A673 (cell line): ENCODE results near the gene NECTIN4. TPM values are rescaled to one million over a fixed set of nuclear protein-coding genes. Genes with fewer than 3 reads are reported as not detected.
"Not testable (repeated sequence)": the region's sequence is repeated elsewhere in the genome, so short reads cannot be mapped to it uniquely, and the experiment has no call there.

Source experiments
- BruUV-seq: library from RNA; stranded (reverse); fragments of 400-500 nt; replicated peaks from 2 replicates; lab custom pipeline; 2021; lab: Mats Ljungman, UMichigan
- CTCF ChIA-PET: fragments of 300-600 bp; sonication (Branson Sonifier 250); formaldehyde crosslinking; loops from one replicate; lab custom pipeline; 2022; ENCODE audit warnings: antibody characterized with exemption; lab: Charles Lee
- POLR2A ChIA-PET: fragments of 300-600 bp; sonication (Branson Sonifier 250); formaldehyde crosslinking; loops from one replicate; lab custom pipeline; 2022; ENCODE audit warnings: antibody characterized with exemption; ENCODE audit not compliant: low non-redundant PET; lab: Charles Lee
- DNase-seq: peaks from one replicate; pipeline ENCODE4 v3.0.0-alpha.2; 2015; ENCODE audit warnings: low spot score
- H3K27ac ChIP-seq: fragments of 200-600 bp; sonication (generic); 2 replicates; pipeline ENCODE4 v1.5.1; 2016; ENCODE audit warnings: mixed run types, low read depth, mild to moderate bottlenecking, mixed read lengths, antibody characterized with exemption, low read length; ENCODE audit not compliant: poor library complexity, severe bottlenecking
- H3K27me3 ChIP-seq: fragments of 200-600 bp; sonication (generic); replicated peaks from 2 replicates; pipeline ENCODE4 v1.6.1; 2017; ENCODE audit warnings: mixed run types, low read depth, mild to moderate bottlenecking, mixed read lengths, antibody characterized with exemption, low read length; ENCODE audit not compliant: insufficient read depth, poor library complexity
- H3K36me3 ChIP-seq: fragments of 200-600 bp; sonication (generic); 2 replicates; pipeline ENCODE4 v1.6.1; 2016; ENCODE audit warnings: mixed run types, mild to moderate bottlenecking, mixed read lengths, antibody characterized with exemption, low read length; ENCODE audit not compliant: insufficient read depth, poor library complexity, severe bottlenecking
- H3K4me1 ChIP-seq: fragments of 200-600 bp; sonication (generic); 2 replicates; pipeline ENCODE4 v1.6.1; 2017; ENCODE audit warnings: mixed run types, mild to moderate bottlenecking, mixed read lengths, antibody characterized with exemption, low read length; ENCODE audit not compliant: insufficient read depth, poor library complexity, severe bottlenecking
- H3K4me3 ChIP-seq: fragments of 200-600 bp; sonication (generic); 2 replicates; pipeline ENCODE4 v1.5.1; 2016; ENCODE audit warnings: low read depth, mixed run types, mild to moderate bottlenecking, mixed read lengths, low read length; ENCODE audit not compliant: poor library complexity, severe bottlenecking
- H3K9me3 ChIP-seq: fragments of 200-600 bp; sonication (generic); 2 replicates; pipeline ENCODE4 v1.6.1; 2016; ENCODE audit warnings: mixed run types, low read depth, mild to moderate bottlenecking, mixed read lengths, antibody characterized with exemption, low read length; ENCODE audit not compliant: poor library complexity, severe bottlenecking
- EZH2 ChIP-seq: fragments of 200-600 bp; sonication (generic); IDR thresholded peaks from 2 replicates; pipeline ENCODE4 v1.6.1; 2017; ENCODE audit warnings: borderline replicate concordance, low read depth, mild to moderate bottlenecking, mixed read lengths, antibody characterized with exemption, low read length; ENCODE audit not compliant: poor library complexity, severe bottlenecking
- intact Hi-C: fragments of 100-400 bp; cut with micrococcal nuclease; formaldehyde crosslinking; loops from one replicate; pipeline ENCODE4 v1.10.0; 2022; ENCODE audit not compliant: unreplicated experiment
- total RNA-seq: library from RNA; stranded (reverse); gene quantifications from 2 replicates; pipeline ENCODE4 v1.2.3, GENCODE V29; 2021
- TF ChIP-seq, protein P1 (sequence below): fragments of 300-800, 200-600 bp; sonication (generic); conservative IDR thresholded peaks from 2 replicates; pipeline ENCODE4 v1.5.1; 2017; ENCODE audit warnings: low read depth, mild to moderate bottlenecking, antibody characterized with exemption, low read length, moderate library complexity, mixed read lengths

NECTIN4 gene
- total RNA-seq, 1 experiment from 2014 or later = not detected

DNA sequence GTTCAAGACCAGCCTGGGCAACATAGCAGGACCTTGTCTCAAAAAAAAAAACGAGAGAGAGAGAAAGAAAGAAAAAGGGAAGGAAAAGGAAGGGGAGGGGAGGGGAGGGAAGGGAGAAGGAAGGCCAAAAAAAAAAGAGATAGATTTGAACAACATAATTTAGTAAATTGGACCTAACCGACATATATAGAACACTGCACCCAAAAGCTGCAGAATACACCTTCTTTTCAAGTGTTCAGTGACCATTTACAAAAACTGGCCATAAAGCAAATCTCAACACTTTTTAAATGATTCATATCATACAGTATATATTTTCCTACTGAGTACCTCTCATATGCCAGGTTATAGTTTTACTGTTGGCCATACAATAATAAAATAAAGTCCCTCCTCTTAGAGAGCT lies 57.5 kb downstream of the NECTIN4 start:
- Histone ChIP-seq H3K27ac (no peak overlapping the region), H3K27me3 (no peaks in the 10 kb centered on the region), H3K4me3 (no peak overlapping the region), H3K9me3 (no peaks in the 10 kb centered on the region), H3K36me3 (no peaks in the 10 kb centered on the region), H3K4me1 (no peaks in the 10 kb centered on the region)
- ChIA-PET POLR2A (no interaction called here), CTCF (no interaction called here)
- no peak for DNase-seq
- no peak for TF ChIP-seq EZH2
- TF ChIP-seq, protein P1, sequence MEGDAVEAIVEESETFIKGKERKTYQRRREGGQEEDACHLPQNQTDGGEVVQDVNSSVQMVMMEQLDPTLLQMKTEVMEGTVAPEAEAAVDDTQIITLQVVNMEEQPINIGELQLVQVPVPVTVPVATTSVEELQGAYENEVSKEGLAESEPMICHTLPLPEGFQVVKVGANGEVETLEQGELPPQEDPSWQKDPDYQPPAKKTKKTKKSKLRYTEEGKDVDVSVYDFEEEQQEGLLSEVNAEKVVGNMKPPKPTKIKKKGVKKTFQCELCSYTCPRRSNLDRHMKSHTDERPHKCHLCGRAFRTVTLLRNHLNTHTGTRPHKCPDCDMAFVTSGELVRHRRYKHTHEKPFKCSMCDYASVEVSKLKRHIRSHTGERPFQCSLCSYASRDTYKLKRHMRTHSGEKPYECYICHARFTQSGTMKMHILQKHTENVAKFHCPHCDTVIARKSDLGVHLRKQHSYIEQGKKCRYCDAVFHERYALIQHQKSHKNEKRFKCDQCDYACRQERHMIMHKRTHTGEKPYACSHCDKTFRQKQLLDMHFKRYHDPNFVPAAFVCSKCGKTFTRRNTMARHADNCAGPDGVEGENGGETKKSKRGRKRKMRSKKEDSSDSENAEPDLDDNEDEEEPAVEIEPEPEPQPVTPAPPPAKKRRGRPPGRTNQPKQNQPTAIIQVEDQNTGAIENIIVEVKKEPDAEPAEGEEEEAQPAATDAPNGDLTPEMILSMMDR = no peak
- intact Hi-C loops = no loop called here
- BruUV-seq = no TSS peak

DNA sequence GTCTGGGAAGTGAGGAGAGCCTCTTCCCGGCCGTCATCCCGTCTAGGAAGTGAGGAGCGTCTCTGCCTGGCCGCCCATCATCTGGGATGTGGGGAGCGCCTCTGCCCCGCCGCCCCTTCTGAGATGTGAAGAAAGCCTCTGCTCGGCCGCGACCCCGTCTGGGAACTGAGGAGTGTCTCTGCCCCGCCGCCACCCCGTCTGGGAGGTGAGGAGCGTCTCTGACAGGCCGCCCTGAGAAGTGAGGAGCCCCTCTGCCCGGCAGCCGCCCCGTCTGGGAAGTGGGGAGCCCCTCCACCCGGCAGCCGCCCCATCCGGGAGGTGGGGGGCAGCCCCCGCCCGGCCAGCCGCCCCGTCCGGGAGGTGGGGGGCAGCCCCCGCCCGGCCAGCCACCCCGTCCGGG lies 59.9 kb downstream of the NECTIN4 start:
- H3K27ac ChIP-seq, H3K9me3 ChIP-seq, BruUV-seq, DNase-seq, H3K27me3 ChIP-seq, POLR2A ChIA-PET, H3K4me1 ChIP-seq, H3K4me3 ChIP-seq, intact Hi-C loops, H3K36me3 ChIP-seq, CTCF ChIA-PET: not testable (repeated sequence)

DNA sequence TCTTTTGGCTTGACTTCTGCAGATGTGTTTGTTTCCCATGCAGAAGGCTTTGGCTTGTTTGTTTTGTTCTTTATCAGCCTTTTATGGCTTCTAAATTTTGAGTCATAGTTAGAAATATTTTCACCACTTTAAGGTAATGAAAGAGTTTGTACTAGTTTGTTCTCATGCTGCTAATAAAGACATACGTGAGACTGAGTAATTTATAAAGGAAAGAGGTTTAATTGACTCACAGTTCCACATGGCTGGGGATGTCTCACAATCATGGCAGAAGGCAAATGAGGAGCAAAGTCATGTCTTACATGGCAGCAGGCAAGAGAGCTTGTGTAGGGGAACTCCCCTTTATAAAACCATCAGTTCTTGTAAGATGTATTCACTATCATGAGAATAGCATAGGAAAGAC lies 62.4 kb downstream of the NECTIN4 start:
- H3K27ac ChIP-seq, H3K9me3 ChIP-seq, H3K4me3 ChIP-seq, H3K36me3 ChIP-seq, H3K4me1 ChIP-seq, DNase-seq, intact Hi-C loops, BruUV-seq, H3K27me3 ChIP-seq: not testable (repeated sequence)
- CTCF ChIA-PET = interaction anchor here (0.7 kb wide), 1 partner anchor 29 kb away, joined by 5 read pairs; no protein-coding TSS in a partner anchor
- POLR2A ChIA-PET = interaction anchor here (0.7 kb wide), 1 partner anchor 27 kb away, joined by 9 read pairs; no protein-coding TSS in a partner anchor

DNA sequence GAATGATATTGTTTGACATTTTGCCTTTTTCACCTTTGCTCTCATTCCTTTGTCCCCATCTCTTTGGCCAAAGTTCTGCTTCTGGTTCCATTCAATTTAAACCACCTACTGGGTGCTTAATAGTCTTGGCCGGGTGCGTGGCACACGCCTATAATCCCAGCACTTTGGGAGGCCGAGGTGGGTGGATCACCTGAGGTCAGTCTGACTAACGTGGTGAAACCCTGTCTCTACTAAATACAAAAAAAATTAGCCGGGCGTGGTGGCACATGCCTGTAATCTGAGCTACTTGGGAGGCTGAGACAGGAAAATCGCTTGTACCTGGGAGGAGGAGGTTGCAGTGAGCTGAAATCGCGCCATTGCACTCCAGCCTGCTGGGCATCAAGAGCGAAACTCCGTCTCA lies 66.9 kb downstream of the NECTIN4 start:
- DNase-seq, H3K4me1 ChIP-seq, H3K9me3 ChIP-seq, H3K4me3 ChIP-seq, intact Hi-C loops, H3K36me3 ChIP-seq, H3K27me3 ChIP-seq, H3K27ac ChIP-seq, BruUV-seq, POLR2A ChIA-PET, CTCF ChIA-PET: not testable (repeated sequence)

DNA sequence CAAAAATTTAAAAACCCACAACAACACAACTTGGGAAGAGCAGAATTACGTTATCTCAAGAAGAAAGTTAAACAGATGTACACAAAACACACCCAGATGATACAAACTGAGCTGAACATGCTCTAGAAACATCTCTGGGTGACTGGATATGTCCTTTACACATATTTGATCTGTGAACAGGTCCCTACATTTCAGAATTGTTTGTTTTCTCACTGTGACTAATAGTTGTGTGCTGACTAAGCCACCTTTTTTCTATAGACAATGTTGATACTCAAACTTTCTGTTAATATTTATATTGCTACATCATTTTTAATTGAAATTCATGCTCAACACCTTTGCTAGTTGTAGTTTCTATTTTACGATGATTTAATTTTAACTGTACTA lies 67.4 kb downstream of the NECTIN4 start:
- H3K9me3 ChIP-seq = no peaks in the 10 kb centered on the region
- no peak for DNase-seq
- no peaks in the 10 kb centered on the region for H3K36me3 ChIP-seq
- no TSS peak for BruUV-seq
- H3K27me3 ChIP-seq = peaks cover 9% of the 10 kb centered on the region
- POLR2A ChIA-PET = no interaction called here
- intact Hi-C loops = no loop called here
- peaks cover 9% of the 10 kb centered on the region for H3K4me1 ChIP-seq
- TF ChIP-seq, protein P1 = no peak
- no peak overlapping the region for H3K27ac ChIP-seq
- CTCF ChIA-PET = interaction anchor here (0.6 kb wide), 1 partner anchor 36 kb away, joined by 4 read pairs; no protein-coding TSS in a partner anchor
- H3K4me3 ChIP-seq = peak overlapping the region; percentile 60
